A549 (cell line): ENCODE data around the gene DDX52. TPM values are rescaled to one million over a fixed set of nuclear protein-coding genes. Genes with fewer than 3 reads are reported as not detected.
A peak's percentile ranks its signal among the peaks of the same experiment; 100 is the strongest.

Experiments
- ATAC-seq, 2 experiments: fragments of 200-7000 bp in 1 of 2; fragments of >200 bp in 1 of 2; cut with Nextera tagmentation in 1 of 2; cut with Tn5 transposase in 1 of 2; 3 replicates each; pipeline versions ENCODE4 v1.8.0 to v1.9.1; 2018 to 2020; ENCODE audit warnings: mild to moderate bottlenecking in 1 of 2, moderate library complexity in 1 of 2
- CTCF ChIA-PET: fragments of 300-600 bp; sonication (Branson Sonifier 250); formaldehyde crosslinking; extraction: SDS; loops from one replicate; lab custom pipeline; 2021; ENCODE audit warnings: antibody characterized with exemption, inconsistent platforms; lab: Yijun Ruan, JAX
- POLR2A ChIA-PET: fragments of 350-600 bp; formaldehyde crosslinking; extraction: SDS; loops from one replicate; lab custom pipeline; 2021; ENCODE audit warnings: antibody characterized with exemption, inconsistent platforms; lab: Yijun Ruan, JAX
- DNase-seq, 2 experiments: peaks; one replicate each; pipeline versions ENCODE4 v3.0.0 to v3.0.0-alpha.2; 2011 to 2016; ENCODE audit warnings: low read depth in 1 of 2, low spot score in 1 of 2
- FAIRE-seq: peaks from 2 replicates; lab custom pipeline; 2011; peaks lifted over from hg19 to GRCh38; lab: Jason Lieb, UNC
- H3K27ac ChIP-seq, 2 experiments: fragments of >200 bp; sonication (Bioruptor Twin); formaldehyde crosslinking; 3 replicates each; pipeline ENCODE4 v1.5.1; 2016 to 2017
- H3K4me1 ChIP-seq: fragments of >200 bp; sonication (Bioruptor Twin); formaldehyde crosslinking; 3 replicates; pipeline ENCODE4 v1.6.1; 2016
- H3K4me2 ChIP-seq: fragments of >200 bp; sonication (Bioruptor Twin); formaldehyde crosslinking; 3 replicates; pipeline ENCODE4 v1.6.1; 2016
- H3K4me3 ChIP-seq: fragments of >200 bp; sonication (Bioruptor Twin); formaldehyde crosslinking; 3 replicates; pipeline ENCODE4 v1.5.1; 2016
- H3K9me3 ChIP-seq: fragments of >200 bp; sonication (Bioruptor Twin); formaldehyde crosslinking; 3 replicates; pipeline ENCODE4 v1.6.1; 2016
- BHLHE40 ChIP-seq: IDR thresholded peaks from 2 replicates; pipeline ENCODE4 v1.6.1; 2012; ENCODE audit warnings: low read depth, low read length, inconsistent platforms
- CBX8 ChIP-seq: fragments of 200-600 bp; sonication (generic); IDR thresholded peaks from 2 replicates; pipeline ENCODE4 v1.6.1; 2016
- CHD2 ChIP-seq: fragments of 150-350 bp; IDR thresholded peaks from 2 replicates; pipeline ENCODE4 v1.6.1; 2014; ENCODE audit warnings: low read length; ENCODE audit not compliant: partially characterized antibody
- CTCF ChIP-seq: fragments of >200 bp; sonication (Bioruptor Twin); formaldehyde crosslinking; IDR thresholded peaks from 3 replicates; pipeline ENCODE4 v1.5.1; 2016
- EHMT2 ChIP-seq: fragments of 200-600 bp; sonication (generic); IDR thresholded peaks from 2 replicates; pipeline ENCODE4 v1.6.1; 2016; ENCODE audit warnings: antibody characterized with exemption, low read depth, mild to moderate bottlenecking, moderate library complexity
- ESRRA ChIP-seq: fragments of 150-350 bp; IDR thresholded peaks from 2 replicates; pipeline ENCODE4 v1.6.1; 2014; ENCODE audit warnings: mild to moderate bottlenecking, low read length, borderline replicate concordance
- FOSB ChIP-seq: fragments of 250-450 bp; sonication (Bioruptor Pico); IDR thresholded peaks from 2 replicates; pipeline ENCODE4 v1.5.0; 2020; ENCODE audit warnings: mild to moderate bottlenecking, moderate library complexity
- FOXS1 ChIP-seq: fragments of 250-450 bp; sonication (Bioruptor Pico); IDR thresholded peaks from 2 replicates; pipeline ENCODE4 v1.5.0; 2020; ENCODE audit warnings: mild to moderate bottlenecking, moderate library complexity
- GATA3 ChIP-seq: IDR thresholded peaks from 2 replicates; pipeline ENCODE4 v1.6.1; 2012; ENCODE audit warnings: borderline replicate concordance
- HDAC2 ChIP-seq: fragments of 200-600 bp; sonication (generic); IDR thresholded peaks from 2 replicates; pipeline ENCODE4 v1.6.1; 2016
- HMGXB4 ChIP-seq: fragments of 250-450 bp; sonication (Bioruptor Pico); IDR thresholded peaks from 2 replicates; pipeline ENCODE4 v1.5.0; 2021; ENCODE audit warnings: mild to moderate bottlenecking, moderate library complexity, borderline replicate concordance
- HOXB13 ChIP-seq: fragments of 250-450 bp; sonication (Bioruptor Pico); IDR thresholded peaks from 2 replicates; pipeline ENCODE4 v1.5.0; 2020; ENCODE audit warnings: low read depth, mild to moderate bottlenecking, moderate library complexity
- HOXB5 ChIP-seq: fragments of 250-450 bp; sonication (Bioruptor Pico); IDR thresholded peaks from 2 replicates; pipeline ENCODE4 v1.5.0; 2020; ENCODE audit warnings: mild to moderate bottlenecking, moderate library complexity
- JUNB ChIP-seq: fragments of >200 bp; sonication (Bioruptor Twin); formaldehyde crosslinking; IDR thresholded peaks from 2 replicates; pipeline ENCODE4 v1.6.1; 2016
- KDM5A ChIP-seq: fragments of 200-600 bp; sonication (generic); IDR thresholded peaks from 2 replicates; pipeline ENCODE4 v1.6.1; 2016; ENCODE audit warnings: antibody characterized with exemption, mild to moderate bottlenecking
- MAFK ChIP-seq: fragments of 450-650 bp; IDR thresholded peaks from 2 replicates; pipeline ENCODE4 v1.6.1; 2014; ENCODE audit not compliant: partially characterized antibody
- NR3C1 ChIP-seq: fragments of >200 bp; sonication (Bioruptor Twin); formaldehyde crosslinking; IDR thresholded peaks from 3 replicates; pipeline ENCODE4 v1.6.1; 2017
- PHF8 ChIP-seq: fragments of 200-600 bp; sonication (generic); IDR thresholded peaks from 2 replicates; pipeline ENCODE4 v1.6.1; 2016; ENCODE audit warnings: low read depth, mild to moderate bottlenecking, antibody characterized with exemption, moderate library complexity, borderline replicate concordance
- RAD21 ChIP-seq, 2 experiments: fragments of >200 bp in 1 of 2; sonication (Bioruptor Twin) in 1 of 2; formaldehyde crosslinking in 1 of 2; IDR thresholded peaks in 1 of 2; conservative IDR thresholded peaks in 1 of 2; 2 replicates in 1 of 2; 3 replicates in 1 of 2; pipeline ENCODE4 v1.6.1; 2012 to 2018; ENCODE audit warnings: inconsistent platforms in 1 of 2
- RCOR1 ChIP-seq: fragments of 150-350 bp; IDR thresholded peaks from 2 replicates; pipeline ENCODE4 v1.6.1; 2014; ENCODE audit warnings: antibody characterized with exemption, low read length, low read depth
- RFX5 ChIP-seq: fragments of 450-650 bp; IDR thresholded peaks from 2 replicates; pipeline ENCODE4 v1.7.1; 2014; ENCODE audit warnings: antibody characterized with exemption, mild to moderate bottlenecking, moderate library complexity
- RNF2 ChIP-seq: fragments of 200-600 bp; sonication (generic); IDR thresholded peaks from 2 replicates; pipeline ENCODE4 v1.6.1; 2016; ENCODE audit warnings: low read depth, mild to moderate bottlenecking, antibody characterized with exemption, moderate library complexity, borderline replicate concordance
- SMC3 ChIP-seq: fragments of >200 bp; sonication (Bioruptor Twin); formaldehyde crosslinking; IDR thresholded peaks from 3 replicates; pipeline ENCODE4 v1.6.1; 2018; ENCODE audit warnings: inconsistent platforms
- USF2 ChIP-seq: fragments of 450-650 bp; IDR thresholded peaks from 2 replicates; pipeline ENCODE4 v1.6.1; 2014; ENCODE audit warnings: antibody characterized with exemption
- ZC3H11A ChIP-seq: fragments of 450-650 bp; IDR thresholded peaks from 2 replicates; pipeline ENCODE4 v1.6.1; 2014; ENCODE audit warnings: antibody characterized with exemption, mild to moderate bottlenecking
- WGBS: methylation state at CpG from one replicate; pipeline ENCODE4 v1.1.6; 2017; ENCODE audit errors: missing lambda C conversion rate; 5-methylcytosine and 5-hydroxymethylcytosine counted together
- polyA plus RNA-seq, 4 experiments: library from polyadenylated mRNA; depleted of rRNA in 3 of 4; stranded (reverse); fragments of >200 nt; fragmentation: RNase III in 1 of 4; extraction: RNeasy Plus Mini Kit Qiagen cat#74134 plus additional on column Dnase treatment in 1 of 4; gene quantifications; 2 replicates in 3 of 4; 3 replicates in 1 of 4; pipeline ENCODE4 v1.2.3, GENCODE V29; 2011 to 2017

Gene DDX52
- polyA plus RNA-seq, 2 of the 4 experiments (the other 2 are of a cell fraction), result 42.4 to 59.6 TPM

- Histone ChIP-seq H3K27ac (peak overlapping the region in 1 of 2 experiments; percentile 6; a peak in 1 of 6 replicates), H3K4me3 (no peak overlapping the region), H3K4me2 (peak overlapping the region; percentile 41), H3K9me3 (no peaks in the 10 kb centered on the region), H3K4me1 (peaks cover 14% of the 10 kb centered on the region)
- CTCF ChIA-PET, result interaction anchor here (0.8 to 10.1 kb wide), 22 partner anchors 11 to 197 kb away, joined by 3 to 153 read pairs (median 12); partner anchors contain the start of gene HNF1B
- FAIRE-seq, result no peak
- TF ChIP-seq NR3C1 (no peak), RCOR1 (no peak), HMGXB4 (CRISPR knock-in tag) (no peak), EHMT2 (no peak), CHD2 (no peak), PHF8 (no peak), CTCF (no peak), KDM5A (no peak), CBX8 (no peak), GATA3 (no peak), HDAC2 (no peak), HOXB5 (CRISPR knock-in tag) (no peak), RAD21 (conservative IDR thresholded peaks at IDR 0.05 in 1 of 2, IDR thresholded peaks at IDR 0.05 in 1 of 2) (no peak), RNF2 (no peak), FOXS1 (no peak), HOXB13 (no peak)
- TF ChIP-seq, all 56 proteins: peak for 0
- 4% methylated on average over 2 of the region's 2 CpGs for WGBS
- POLR2A ChIA-PET, result interaction anchor here (1.2 kb wide), 1 partner anchor 40 kb away, joined by 4 read pairs; the partner anchor contains the start of gene SYNRG
- ATAC-seq (no peak), DNase-seq (no peak)
Observed at GRCh38 chr17:37648555-37648954, 5.3 kb upstream of the DDX52 start.

GRCh38 chr17:37647856-37648255 lies 4.6 kb upstream of the DDX52 start:
- no peak overlapping the region for H3K4me2 ChIP-seq
- H3K9me3 ChIP-seq, result no peaks in the 10 kb centered on the region
- no peak for ATAC-seq
- no peak for DNase-seq
- FAIRE-seq, result no peak
- H3K4me1 ChIP-seq, result peaks cover 14% of the 10 kb centered on the region
- TF ChIP-seq RCOR1, result no peak
- TF ChIP-seq USF2, result no peak
- no peak for TF ChIP-seq BHLHE40
- TF ChIP-seq MAFK, result no peak
- TF ChIP-seq SMC3, result no peak
- TF ChIP-seq ESRRA, result no peak
- TF ChIP-seq RFX5, result no peak
- TF ChIP-seq PHF8, result no peak
- no peak for TF ChIP-seq HMGXB4 (CRISPR knock-in tag)
- no peak for TF ChIP-seq ZC3H11A
- TF ChIP-seq FOSB (CRISPR knock-in tag), result no peak
- TF ChIP-seq JUNB, result no peak
- H3K27ac ChIP-seq, result no peak overlapping the region
- ChIA-PET CTCF (interaction anchor here (0.6 to 10.1 kb wide), 17 partner anchors 15 to 168 kb away, joined by 3 to 153 read pairs (median 14); partner anchors contain the start of gene HNF1B), POLR2A (no interaction called here)
- no peak overlapping the region for H3K4me3 ChIP-seq
- 95% methylated on average over 1 of the region's 1 CpG for WGBS
